Testis (tissue), 3 donors: ENCODE measurements around the gene PTRH1. TPM values are rescaled to one million over a fixed set of nuclear protein-coding genes. Genes with fewer than 3 reads are reported as not detected.

Source experiments
- DNase-seq: peaks from one replicate; pipeline ENCODE4 v3.0.0-alpha.2; 2019
- H3K27ac ChIP-seq, 2 donors: fragments of 200-600 bp; sonication (generic); one replicate each; pipeline ENCODE4 v1.5.1; 2019
- H3K27me3 ChIP-seq: fragments of 200-600 bp; sonication (generic); one replicate; pipeline ENCODE4 v1.5.1; 2019
- H3K36me3 ChIP-seq: fragments of 200-600 bp; sonication (generic); one replicate; pipeline ENCODE4 v1.5.1; 2017; ENCODE audit warnings: low read depth; ENCODE audit errors: missing control alignments
- H3K4me1 ChIP-seq: fragments of 200-600 bp; sonication (generic); one replicate; pipeline ENCODE4 v1.5.1; 2019
- H3K4me3 ChIP-seq, 2 donors: fragments of 200-600 bp; sonication (generic); one replicate each; pipeline ENCODE4 v1.5.1; 2017 to 2019
- H3K9me3 ChIP-seq: fragments of 200-600 bp; sonication (generic); one replicate; pipeline ENCODE4 v1.5.1; 2017
- POLR2A ChIP-seq: fragments of 450-650 bp; IDR thresholded peaks from one replicate; pipeline ENCODE4 v1.6.1; 2017; ENCODE audit warnings: antibody characterized with exemption, mild to moderate bottlenecking, moderate library complexity
- WGBS, 2 donors: methylation state at CpG; one replicate each; pipeline ENCODE4 v1.1.5; 2018; 5-methylcytosine and 5-hydroxymethylcytosine counted together
- intact Hi-C: fragments of 100-400 bp; cut with DNase I; formaldehyde crosslinking; loops from one replicate; pipeline ENCODE4 v1.15.1; 2023; ENCODE audit warnings: low total_unique reads
- polyA plus RNA-seq: library from polyadenylated mRNA; stranded (reverse); fragments of 350-450 nt; fragmentation: Illumina TruSeq; extraction: RNeasy Lipid Tissue Mini Kit (QIAGEN cat#74804); gene quantifications from one replicate; pipeline ENCODE4 v1.2.3, GENCODE V29; 2014; ENCODE audit warnings: low read depth, low replicate concordance; ENCODE audit not compliant: insufficient read depth
- total RNA-seq, 2 donors: library from RNA; depleted of rRNA; stranded (reverse); fragments of >200 nt; gene quantifications; one replicate each; pipeline ENCODE4 v1.2.3, GENCODE V29; 2016
- TF ChIP-seq, protein P1 (sequence below), 3 experiments: fragments of 450-650 bp in 2 of 3; fragments of 200-600 bp in 1 of 3; sonication (generic) in 1 of 3; IDR thresholded peaks; one replicate each; pipeline ENCODE4 v1.5.1; 2016 to 2019; ENCODE audit warnings: antibody characterized with exemption in 3 of 3, mild to moderate bottlenecking in 2 of 3, moderate library complexity in 1 of 3

Gene PTRH1
- total and polyA plus RNA-seq, 3 donors from 2014 or later: 18.2 to 24.5 (median 19.0) TPM

DNA sequence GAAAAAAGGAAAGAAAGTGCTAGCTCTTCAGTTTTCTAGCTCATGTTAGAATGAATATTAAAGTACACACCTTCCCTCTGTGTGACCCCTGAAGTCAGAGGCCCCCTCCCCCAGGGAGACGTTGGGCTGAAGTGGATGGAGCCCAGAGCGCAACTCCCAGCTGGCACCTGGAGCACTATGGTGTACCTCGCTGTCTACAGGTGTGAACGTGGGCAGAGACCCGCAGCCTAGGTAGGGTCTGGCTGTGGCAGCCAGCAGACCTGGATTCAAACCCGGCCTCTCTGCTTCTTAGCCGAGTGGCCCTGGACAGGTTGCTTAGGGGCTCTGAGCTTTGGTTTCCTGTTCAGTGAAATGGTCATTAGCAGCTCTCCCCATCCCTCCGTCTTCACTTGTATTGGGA lies 13.3 kb upstream of the PTRH1 start:
- H3K27ac ChIP-seq: no peak overlapping the region
- H3K4me3 ChIP-seq: no peak overlapping the region
- TF ChIP-seq, protein P1, sequence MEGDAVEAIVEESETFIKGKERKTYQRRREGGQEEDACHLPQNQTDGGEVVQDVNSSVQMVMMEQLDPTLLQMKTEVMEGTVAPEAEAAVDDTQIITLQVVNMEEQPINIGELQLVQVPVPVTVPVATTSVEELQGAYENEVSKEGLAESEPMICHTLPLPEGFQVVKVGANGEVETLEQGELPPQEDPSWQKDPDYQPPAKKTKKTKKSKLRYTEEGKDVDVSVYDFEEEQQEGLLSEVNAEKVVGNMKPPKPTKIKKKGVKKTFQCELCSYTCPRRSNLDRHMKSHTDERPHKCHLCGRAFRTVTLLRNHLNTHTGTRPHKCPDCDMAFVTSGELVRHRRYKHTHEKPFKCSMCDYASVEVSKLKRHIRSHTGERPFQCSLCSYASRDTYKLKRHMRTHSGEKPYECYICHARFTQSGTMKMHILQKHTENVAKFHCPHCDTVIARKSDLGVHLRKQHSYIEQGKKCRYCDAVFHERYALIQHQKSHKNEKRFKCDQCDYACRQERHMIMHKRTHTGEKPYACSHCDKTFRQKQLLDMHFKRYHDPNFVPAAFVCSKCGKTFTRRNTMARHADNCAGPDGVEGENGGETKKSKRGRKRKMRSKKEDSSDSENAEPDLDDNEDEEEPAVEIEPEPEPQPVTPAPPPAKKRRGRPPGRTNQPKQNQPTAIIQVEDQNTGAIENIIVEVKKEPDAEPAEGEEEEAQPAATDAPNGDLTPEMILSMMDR (IDR thresholded peaks at IDR 0.05): no peak
- no peak for TF ChIP-seq POLR2A
- 88 to 89% methylated on average over 7 to 8 of the region's 8 CpGs for WGBS, 2 donors
- no peaks in the 10 kb centered on the region for H3K36me3 ChIP-seq
- H3K4me1 ChIP-seq: peaks cover 40% of the 10 kb centered on the region
- H3K9me3 ChIP-seq: no peaks in the 10 kb centered on the region
- no peaks in the 10 kb centered on the region for H3K27me3 ChIP-seq
- intact Hi-C loops: no loop called here
- DNase-seq: no peak

DNA sequence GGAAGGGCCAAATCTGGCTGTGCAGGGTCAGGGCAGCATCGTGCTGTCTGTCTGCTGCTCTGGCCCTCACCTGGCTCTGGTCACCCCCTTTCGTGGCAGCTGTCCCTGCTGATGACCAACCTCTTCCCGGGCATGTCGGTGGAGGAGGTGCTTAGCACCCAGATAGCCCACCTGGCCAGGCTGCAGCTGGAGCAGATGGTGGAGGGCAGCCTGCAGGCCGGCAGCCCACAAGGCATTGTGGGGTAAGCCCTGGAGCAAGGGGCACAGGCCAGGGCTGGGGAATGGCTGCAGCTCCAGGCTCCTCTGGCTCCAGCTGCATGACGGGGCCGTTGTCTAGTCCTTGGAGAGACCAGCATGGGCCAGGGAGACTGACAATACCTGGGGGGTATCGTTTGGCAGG lies 11.4 kb upstream of the PTRH1 start:
- 53 to 66% methylated on average over 3 to 8 of the region's 8 CpGs for WGBS, 2 donors
- intact Hi-C loops: no loop called here
- TF ChIP-seq POLR2A: no peak
- TF ChIP-seq, protein P1 (IDR thresholded peaks at IDR 0.05): no peak
- H3K4me1 ChIP-seq: peaks cover 33% of the 10 kb centered on the region
- DNase-seq: no peak
- no peak overlapping the region for H3K4me3 ChIP-seq
- H3K9me3 ChIP-seq: no peaks in the 10 kb centered on the region
- no peaks in the 10 kb centered on the region for H3K36me3 ChIP-seq
- H3K27ac ChIP-seq: no peak overlapping the region
- H3K27me3 ChIP-seq: no peaks in the 10 kb centered on the region

DNA sequence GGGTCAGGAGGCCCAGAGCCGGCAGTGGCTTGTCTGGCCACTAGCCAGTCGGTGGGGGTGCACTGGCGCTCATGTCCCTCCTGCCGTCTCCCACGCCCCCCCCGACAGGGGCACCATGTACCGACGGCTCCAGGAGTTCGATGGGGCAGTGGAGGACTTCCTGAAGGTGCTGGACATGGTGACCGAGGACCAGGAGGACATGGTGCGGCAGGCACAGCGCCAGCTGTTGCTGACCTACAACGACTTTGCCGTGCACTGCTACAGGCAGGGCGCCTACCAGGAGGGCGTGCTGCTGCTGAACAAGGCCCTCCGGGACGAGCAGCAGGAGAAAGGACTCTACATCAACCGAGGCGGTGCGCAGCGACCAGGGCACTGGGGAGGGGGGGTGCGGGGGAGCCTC lies 8.5 kb upstream of the PTRH1 start:
- Histone ChIP-seq H3K27ac (peak overlapping the region; percentile 10 to 48), H3K9me3 (no peaks in the 10 kb centered on the region), H3K27me3 (no peaks in the 10 kb centered on the region), H3K4me3 (no peak overlapping the region), H3K4me1 (peaks cover 18% of the 10 kb centered on the region), H3K36me3 (no peaks in the 10 kb centered on the region)
- 32 to 44% methylated on average over 8 to 23 of the region's 23 CpGs for WGBS, 2 donors
- no peak for DNase-seq
- intact Hi-C loops: no loop called here
- no peak for TF ChIP-seq POLR2A
- TF ChIP-seq, protein P1 (IDR thresholded peaks at IDR 0.05): no peak

DNA sequence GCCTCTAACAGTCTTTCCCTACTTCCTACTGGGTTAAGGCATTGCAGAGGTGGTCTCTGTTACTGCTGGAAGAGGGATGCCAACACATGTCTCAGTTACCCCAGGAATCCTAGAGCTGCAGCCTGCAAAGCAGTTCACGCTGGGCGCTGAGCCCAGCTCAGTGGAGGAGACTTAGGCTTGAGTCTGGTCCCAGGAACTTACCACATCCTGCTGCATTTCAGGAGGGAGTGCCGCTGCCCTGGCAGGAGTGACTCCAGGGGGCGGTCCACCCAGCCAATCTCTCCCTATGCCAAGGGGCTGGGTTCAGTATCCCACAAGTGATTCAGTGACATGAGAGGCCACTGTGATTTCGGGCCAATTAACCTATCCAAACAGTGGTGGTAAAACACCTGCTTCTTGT lies 8.0 kb upstream of the PTRH1 start:
- H3K4me1 ChIP-seq: peaks cover 18% of the 10 kb centered on the region
- TF ChIP-seq POLR2A: no peak
- TF ChIP-seq, protein P1 (IDR thresholded peaks at IDR 0.05): no peak
- WGBS, 2 donors: 93 to 94% methylated on average over 5 of the region's 5 CpGs
- no peak overlapping the region for H3K27ac ChIP-seq
- H3K4me3 ChIP-seq: no peak overlapping the region
- DNase-seq: no peak
- H3K36me3 ChIP-seq: no peaks in the 10 kb centered on the region
- intact Hi-C loops: no loop called here
- no peaks in the 10 kb centered on the region for H3K9me3 ChIP-seq
- no peaks in the 10 kb centered on the region for H3K27me3 ChIP-seq

DNA sequence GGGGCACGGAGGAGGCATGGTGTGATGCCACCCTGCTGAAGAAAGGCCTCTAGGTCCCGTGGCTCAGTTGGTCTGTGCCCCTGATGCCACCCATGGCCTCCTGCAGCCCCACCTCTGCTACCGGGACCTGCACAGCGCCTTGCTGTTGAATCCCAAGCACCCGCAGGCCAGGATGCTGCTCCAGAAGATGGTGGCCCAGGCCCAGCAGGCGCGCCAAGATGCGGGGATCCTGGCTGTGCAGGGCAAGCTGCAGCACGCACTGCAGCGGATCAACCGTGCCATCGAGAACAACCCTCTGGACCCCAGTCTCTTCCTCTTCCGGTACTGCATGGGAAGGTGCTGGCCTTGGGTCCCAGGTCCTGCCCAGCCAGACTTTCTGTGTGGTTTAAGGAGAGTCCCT lies 7.5 kb upstream of the PTRH1 start:
- TF ChIP-seq POLR2A: no peak
- TF ChIP-seq, protein P1 (IDR thresholded peaks at IDR 0.05): no peak
- intact Hi-C loops: no loop called here
- no peaks in the 10 kb centered on the region for H3K36me3 ChIP-seq
- 97 to 98% methylated on average over 10 to 13 of the region's 13 CpGs for WGBS, 2 donors
- peaks cover 18% of the 10 kb centered on the region for H3K4me1 ChIP-seq
- H3K27me3 ChIP-seq: no peaks in the 10 kb centered on the region
- H3K27ac ChIP-seq: no peak overlapping the region
- DNase-seq: no peak
- H3K4me3 ChIP-seq: no peak overlapping the region
- H3K9me3 ChIP-seq: no peaks in the 10 kb centered on the region
